ENCODE data around the gene GTPBP4. TPM values are rescaled to one million over a fixed set of nuclear protein-coding genes. Genes with fewer than 3 reads are reported as not detected.

The GTPBP4 gene
- total RNA-seq, 1 experiment from 2014 or later = 111 TPM

DNA sequence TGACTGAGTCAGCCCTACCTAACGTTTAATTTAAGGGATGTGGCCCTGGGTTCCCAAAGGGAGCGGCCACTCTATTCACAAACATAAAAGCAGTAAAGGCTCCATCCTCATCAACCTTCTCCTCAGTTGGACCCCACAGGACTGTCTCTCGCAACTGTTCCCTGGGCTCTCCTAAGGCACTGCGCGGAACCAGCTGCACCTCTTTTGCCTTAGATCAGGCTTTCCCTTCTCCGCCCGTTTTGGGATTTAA lies 689 bp upstream of the GTPBP4 start:
- peaks cover 19% of the 10 kb centered on the region; the same call in 1 of the 2 replicates for H4K20me1 ChIP-seq (ENCODE audit: insufficient read depth)
- peaks cover 55% of the 10 kb centered on the region for H3K79me2 ChIP-seq (ENCODE audit: insufficient read depth, low read length)
- H3K4me3 ChIP-seq (replicated peaks in 1 of 2; ENCODE audit: low read depth in 1 of 2, low read length in 2 of 2) = peak overlapping the region; percentile 95 to 99
- peak overlapping the region; percentile 68 for H3K27ac ChIP-seq (ENCODE audit: low read depth, low read length)
- H3K4me1 ChIP-seq (ENCODE audit: control insufficient read depth in 1 of 2, insufficient read depth in 2 of 2, low read length in 2 of 2) = peaks cover 12 to 38% of the 10 kb centered on the region in 2 experiments
- no peaks in the 10 kb centered on the region for H3K9me3 ChIP-seq (ENCODE audit: control insufficient read depth in 1 of 2, insufficient read depth in 1 of 2, low read depth in 1 of 2, low read length in 2 of 2)
- peak overlapping the region; percentile 98 for H3K9ac ChIP-seq (ENCODE audit: low read length)
- no peaks in the 10 kb centered on the region for H3K27me3 ChIP-seq (ENCODE audit: insufficient read depth, low read length)
- TF ChIP-seq FOSL1 (IDR thresholded peaks at IDR 0.05; ENCODE audit: low read depth) (no peak), SP1 (IDR thresholded peaks at IDR 0.05; ENCODE audit: low read depth) (no peak), EGR1 (IDR thresholded peaks at IDR 0.05; ENCODE audit: low read depth) (no peak), TCF7L2 (IDR thresholded peaks at IDR 0.05; ENCODE audit: borderline replicate concordance, extremely low read depth, insufficient read depth, insufficient read length) (no peak), ZFX (IDR thresholded peaks at IDR 0.05) (no peak), RAD21 (IDR thresholded peaks at IDR 0.05; ENCODE audit: low read depth) (no peak)
- POLR2A ChIA-PET = interaction anchor here (1.3 kb wide), 1 partner anchor 16 kb away, joined by 5 read pairs; no protein-coding TSS in a partner anchor
- peaks cover 2 to 22% of the 10 kb centered on the region in 2 experiments; a peak in 2 of 4 replicates for H3K36me3 ChIP-seq (ENCODE audit: control insufficient read depth in 1 of 2, insufficient read depth in 2 of 2, low read length in 2 of 2)
- intact Hi-C loops (cut with micrococcal nuclease) = loop anchor here (5.0 kb wide), 1 partner anchor 60 kb away; no protein-coding TSS in a partner anchor
- ATAC-seq = no peak; the same call in 1 of the 2 replicates
- no peak overlapping the region for H2AFZ ChIP-seq (ENCODE audit: low read depth, low read length, poor library complexity, severe bottlenecking)
- BruUV-seq (replicated peaks) = no TSS peak
- H3K9me2 ChIP-seq (ENCODE audit: insufficient read depth) = no peaks in the 10 kb centered on the region
- RAD21 ChIA-PET (ENCODE audit: low non-redundant PET in 1 of 2, low total read pairs in 2 of 2, uncharacterized antibody in 2 of 2, unreplicated experiment in 2 of 2) = no interaction called here
- H3K4me2 ChIP-seq (ENCODE audit: low read length) = peak overlapping the region; percentile 84
- CTCF ChIA-PET = no interaction called here
- DNase-seq (ENCODE audit: low read depth, low spot score) = no peak

DNA sequence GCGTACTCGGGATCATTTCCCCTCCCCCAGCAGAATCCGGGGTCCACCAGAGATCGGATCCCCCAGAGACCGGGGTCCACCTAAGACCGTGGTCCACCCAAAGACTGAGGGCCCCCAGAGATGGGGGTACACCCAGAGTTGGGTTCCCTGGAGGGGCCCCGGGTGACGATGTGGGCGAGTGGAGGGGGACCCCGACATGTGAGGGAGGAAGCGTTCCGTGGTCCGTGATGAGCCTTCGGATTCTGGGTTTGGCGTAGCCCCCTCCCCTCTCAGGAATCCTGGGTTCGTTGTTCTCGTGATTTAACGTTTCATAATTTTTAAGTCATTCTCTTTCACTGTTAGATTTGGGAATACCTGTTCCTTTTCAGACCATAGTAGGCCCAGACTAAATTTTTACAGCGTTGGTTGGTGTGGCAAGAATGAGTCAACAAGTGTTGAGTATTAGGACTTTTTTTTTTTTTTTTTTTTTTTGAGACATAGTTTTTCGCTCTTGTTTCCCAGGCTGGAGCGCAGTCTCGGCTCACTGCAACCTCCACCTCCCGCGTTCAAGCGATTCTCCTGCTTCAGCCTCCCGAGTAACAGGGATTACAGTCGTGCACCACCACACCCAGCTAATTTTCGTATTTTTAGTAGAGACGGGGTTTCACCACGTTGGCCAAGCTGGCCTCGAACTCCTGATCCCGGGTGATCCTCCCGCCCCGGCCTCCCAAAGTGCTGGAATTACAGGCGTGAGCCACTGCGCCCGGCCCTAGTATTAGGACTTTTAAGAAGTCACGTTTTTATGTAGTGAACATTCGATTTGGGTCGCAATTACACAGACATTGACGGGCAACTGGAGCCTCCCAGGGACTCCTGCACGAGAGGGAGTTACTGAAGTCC lies 672 bp downstream of the GTPBP4 start:
- Histone ChIP-seq H3K9me3 (ENCODE audit: control insufficient read depth in 1 of 2, insufficient read depth in 1 of 2, low read depth in 1 of 2, low read length in 2 of 2) (no peaks in the 10 kb centered on the region), H3K9ac (ENCODE audit: low read length) (peak overlapping the region; percentile 98), H4K20me1 (ENCODE audit: insufficient read depth) (peaks cover 20% of the 10 kb centered on the region; the same call in 1 of the 2 replicates), H3K27ac (ENCODE audit: low read depth, low read length) (peak overlapping the region; percentile 68), H3K4me3 (replicated peaks in 1 of 2; ENCODE audit: low read depth in 1 of 2, low read length in 2 of 2) (peak overlapping the region; percentile 95 to 99), H3K4me2 (ENCODE audit: low read length) (peak overlapping the region; percentile 84), H3K36me3 (ENCODE audit: control insufficient read depth in 1 of 2, insufficient read depth in 2 of 2, low read length in 2 of 2) (peaks cover 9 to 36% of the 10 kb centered on the region in 2 experiments; a peak in 2 of 4 replicates), H3K79me2 (ENCODE audit: insufficient read depth, low read length) (peaks cover 69% of the 10 kb centered on the region), H2AFZ (ENCODE audit: low read depth, low read length, poor library complexity, severe bottlenecking) (no peak overlapping the region), H3K4me1 (ENCODE audit: control insufficient read depth in 1 of 2, insufficient read depth in 2 of 2, low read length in 2 of 2) (peaks cover 12 to 38% of the 10 kb centered on the region in 2 experiments), H3K9me2 (ENCODE audit: insufficient read depth) (no peaks in the 10 kb centered on the region), H3K27me3 (ENCODE audit: insufficient read depth, low read length) (no peaks in the 10 kb centered on the region)
- ATAC-seq (peak; percentile 20), DNase-seq (ENCODE audit: low read depth, low spot score) (no peak)
- CTCF ChIA-PET = no interaction called here
- intact Hi-C loops (cut with micrococcal nuclease) = loop anchor here (5.0 kb wide), 1 partner anchor 62 kb away; no protein-coding TSS in a partner anchor
- RAD21 ChIA-PET (ENCODE audit: low non-redundant PET in 1 of 2, low total read pairs in 2 of 2, uncharacterized antibody in 2 of 2, unreplicated experiment in 2 of 2) = no interaction called here
- TSS peak; percentile 65 for BruUV-seq (replicated peaks)
- TF ChIP-seq CBX3 (IDR thresholded peaks at IDR 0.05; ENCODE audit: low read depth) (no peak), ZFX (IDR thresholded peaks at IDR 0.05) (0 out of 2 replicates have a peak, but pooled peaks have one; percentile 52), EGR1 (IDR thresholded peaks at IDR 0.05; ENCODE audit: low read depth) (no peak), ELF1 (IDR thresholded peaks at IDR 0.05; ENCODE audit: borderline replicate concordance, low read depth) (no peak), JUND (IDR thresholded peaks at IDR 0.05) (no peak)
- POLR2A ChIA-PET = interaction anchor here (0.9 to 1.3 kb wide), 4 partner anchors 15 to 62 kb away, joined by 3 to 5 read pairs (median 3); partner anchors contain the start of gene LARP4B
